Mesothelial cell of epicardium (in vitro differentiated cells): ENCODE measurements around the gene HCN2. TPM values are rescaled to one million over a fixed set of nuclear protein-coding genes. Genes with fewer than 3 reads are reported as not detected.

Source experiments
- DNase-seq, 2 experiments: peaks; one replicate each; pipeline ENCODE4 v3.0.0; 2021; ENCODE audit warnings: low spot score in 2 of 2; ENCODE audit not compliant: unreplicated experiment in 2 of 2
- H3K27ac Mint-ChIP-seq: 2 replicates; pipeline ENCODE4 v1.8.0; 2021; ENCODE audit warnings: mixed read lengths
- H3K27me3 Mint-ChIP-seq: 2 replicates; pipeline ENCODE4 v1.8.0; 2021; ENCODE audit warnings: low read depth, mixed read lengths
- H3K36me3 Mint-ChIP-seq: 2 replicates; pipeline ENCODE4 v1.8.0; 2021; ENCODE audit warnings: mixed read lengths
- H3K4me1 Mint-ChIP-seq: 2 replicates; pipeline ENCODE4 v1.8.0; 2021; ENCODE audit warnings: mixed read lengths
- H3K4me3 Mint-ChIP-seq: 2 replicates; pipeline ENCODE4 v1.8.0; 2021; ENCODE audit warnings: mild to moderate bottlenecking, moderate library complexity, mixed read lengths
- H3K9me3 Mint-ChIP-seq: 2 replicates; pipeline ENCODE4 v1.8.0; 2021; ENCODE audit warnings: mixed read lengths
- total RNA-seq: library from RNA; stranded (reverse); gene quantifications from 3 replicates; pipeline ENCODE4 v1.2.1, GENCODE V29; 2021
- TF ChIP-seq, protein P1 (sequence below): fragments of 200-600 bp; sonication (generic); IDR thresholded peaks from one replicate; pipeline ENCODE4 v1.5.0; 2021; ENCODE audit warnings: antibody characterized with exemption; ENCODE audit not compliant: unreplicated experiment

HCN2 gene
- total RNA-seq, 1 donor from 2014 or later, result 1.5 TPM

GRCh38 chr19:595326-596262 lies 5.9 kb downstream of the HCN2 start:
- Mint-ChIP-seq H3K4me1 (peaks cover 3% of the 10 kb centered on the region), H3K9me3 (no peaks in the 10 kb centered on the region), H3K4me3 (no peak overlapping the region), H3K36me3 (no peaks in the 10 kb centered on the region), H3K27ac (no peak overlapping the region), H3K27me3 (peaks cover 54% of the 10 kb centered on the region)
- DNase-seq, result no peak
- TF ChIP-seq, protein P1, sequence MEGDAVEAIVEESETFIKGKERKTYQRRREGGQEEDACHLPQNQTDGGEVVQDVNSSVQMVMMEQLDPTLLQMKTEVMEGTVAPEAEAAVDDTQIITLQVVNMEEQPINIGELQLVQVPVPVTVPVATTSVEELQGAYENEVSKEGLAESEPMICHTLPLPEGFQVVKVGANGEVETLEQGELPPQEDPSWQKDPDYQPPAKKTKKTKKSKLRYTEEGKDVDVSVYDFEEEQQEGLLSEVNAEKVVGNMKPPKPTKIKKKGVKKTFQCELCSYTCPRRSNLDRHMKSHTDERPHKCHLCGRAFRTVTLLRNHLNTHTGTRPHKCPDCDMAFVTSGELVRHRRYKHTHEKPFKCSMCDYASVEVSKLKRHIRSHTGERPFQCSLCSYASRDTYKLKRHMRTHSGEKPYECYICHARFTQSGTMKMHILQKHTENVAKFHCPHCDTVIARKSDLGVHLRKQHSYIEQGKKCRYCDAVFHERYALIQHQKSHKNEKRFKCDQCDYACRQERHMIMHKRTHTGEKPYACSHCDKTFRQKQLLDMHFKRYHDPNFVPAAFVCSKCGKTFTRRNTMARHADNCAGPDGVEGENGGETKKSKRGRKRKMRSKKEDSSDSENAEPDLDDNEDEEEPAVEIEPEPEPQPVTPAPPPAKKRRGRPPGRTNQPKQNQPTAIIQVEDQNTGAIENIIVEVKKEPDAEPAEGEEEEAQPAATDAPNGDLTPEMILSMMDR, result no peak

DNA sequence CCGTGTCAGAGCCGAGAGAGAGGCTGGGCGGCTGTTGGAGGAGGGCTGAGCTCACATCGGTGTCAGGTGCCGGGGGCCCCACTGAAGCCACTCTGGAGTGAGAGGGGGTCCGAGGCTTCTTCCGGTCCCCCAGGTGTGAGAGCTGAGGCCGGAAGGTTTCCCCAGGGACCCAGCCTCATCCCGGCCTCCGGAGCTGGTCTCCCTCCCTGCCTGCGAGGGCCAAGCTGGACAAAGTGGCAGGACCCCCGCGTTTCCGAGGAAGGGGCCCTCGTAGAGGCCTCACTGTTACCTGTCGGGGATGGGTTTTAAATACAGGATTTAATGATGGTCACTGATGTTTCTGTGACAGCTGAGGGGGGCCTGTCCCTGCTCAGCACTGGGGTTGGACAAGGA lies 6.6 kb downstream of the HCN2 start:
- Mint-ChIP-seq H3K36me3 (no peaks in the 10 kb centered on the region), H3K9me3 (no peaks in the 10 kb centered on the region), H3K27ac (no peak overlapping the region), H3K27me3 (peaks cover 51% of the 10 kb centered on the region), H3K4me1 (peaks cover 3% of the 10 kb centered on the region), H3K4me3 (no peak overlapping the region)
- TF ChIP-seq, protein P1, result no peak
- no peak for DNase-seq

GRCh38 chr19:597406-598315 lies 8.0 kb downstream of the HCN2 start:
- no peaks in the 10 kb centered on the region for H3K9me3 Mint-ChIP-seq
- H3K4me1 Mint-ChIP-seq, result no peaks in the 10 kb centered on the region
- peaks cover 37% of the 10 kb centered on the region for H3K27me3 Mint-ChIP-seq
- TF ChIP-seq, protein P1, result no peak
- no peaks in the 10 kb centered on the region for H3K36me3 Mint-ChIP-seq
- H3K4me3 Mint-ChIP-seq, result no peak overlapping the region
- DNase-seq, result no peak
- H3K27ac Mint-ChIP-seq, result no peak overlapping the region

DNA sequence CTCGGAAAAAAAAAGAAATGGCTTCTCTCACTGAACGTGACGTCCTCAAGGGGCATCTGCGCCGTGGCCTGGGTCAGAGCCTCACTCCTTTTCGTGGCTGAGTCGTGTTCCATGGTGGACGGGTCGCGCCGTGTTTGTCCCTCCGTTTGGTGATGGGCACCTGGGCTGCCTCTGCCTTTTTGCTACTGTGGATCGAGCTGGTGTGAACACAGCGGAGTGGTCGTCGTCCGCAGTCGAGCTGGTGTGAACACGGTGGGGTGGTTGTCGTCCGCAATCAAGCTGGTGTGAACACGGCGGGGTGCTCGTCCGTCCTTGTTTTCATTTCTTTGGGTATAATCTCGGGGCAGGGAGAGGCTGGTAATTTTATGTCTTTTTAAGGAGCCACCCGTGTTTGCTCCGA lies 11.6 kb downstream of the HCN2 start:
- Mint-ChIP-seq H3K36me3 (no peaks in the 10 kb centered on the region), H3K27me3 (peaks cover 5% of the 10 kb centered on the region), H3K27ac (no peak overlapping the region), H3K4me3 (no peak overlapping the region), H3K9me3 (no peaks in the 10 kb centered on the region), H3K4me1 (no peaks in the 10 kb centered on the region)
- TF ChIP-seq, protein P1, result no peak
- DNase-seq, result no peak

- Mint-ChIP-seq H3K27me3 (peaks cover 2% of the 10 kb centered on the region), H3K36me3 (no peaks in the 10 kb centered on the region), H3K27ac (no peak overlapping the region), H3K9me3 (no peaks in the 10 kb centered on the region), H3K4me1 (no peaks in the 10 kb centered on the region), H3K4me3 (no peak overlapping the region)
- TF ChIP-seq, protein P1, result no peak
- no peak for DNase-seq
Observed at GRCh38 chr19:601790-602189, 12.1 kb downstream of the HCN2 start.
